Neural cell (in vitro differentiated cells): ENCODE results near the gene LPCAT3.

ENCODE experiments used
- EP300 ChIP-seq: fragments of 450-650 bp; conservative IDR thresholded peaks from 2 replicates; pipeline ENCODE4 v1.6.1; 2014; ENCODE audit warnings: antibody characterized with exemption, mild to moderate bottlenecking, moderate library complexity; ENCODE audit not compliant: poor library complexity, severe bottlenecking
- EZH2 ChIP-seq: fragments of 200-600, 300-800 bp; shearing (Covaris generic), sonication (generic); IDR thresholded peaks from 2 replicates; pipeline ENCODE4 v1.6.1; 2014; ENCODE audit warnings: antibody characterized with exemption, low read length, borderline replicate concordance, mild to moderate bottlenecking; ENCODE audit not compliant: insufficient read depth, poor library complexity, severe bottlenecking
- MXI1 ChIP-seq: fragments of 450-650 bp; conservative IDR thresholded peaks from 2 replicates; pipeline ENCODE4 v1.6.1; 2014; ENCODE audit warnings: antibody characterized with exemption, mild to moderate bottlenecking; ENCODE audit not compliant: poor library complexity, severe bottlenecking
- POLR2AphosphoS5 ChIP-seq: IDR thresholded peaks from 2 replicates; pipeline ENCODE4 v1.6.1; 2012
- RAD21 ChIP-seq: fragments of 450-650 bp; conservative IDR thresholded peaks from 2 replicates; pipeline ENCODE4 v1.6.1; 2014; ENCODE audit warnings: antibody characterized with exemption, mild to moderate bottlenecking, moderate library complexity
- TAF1 ChIP-seq: IDR thresholded peaks from 2 replicates; pipeline ENCODE4 v1.6.1; 2012; ENCODE audit warnings: low read depth
- TF ChIP-seq, protein P1 (sequence below): fragments of 450-650 bp; IDR thresholded peaks from 2 replicates; pipeline ENCODE4 v1.5.1; 2014; ENCODE audit warnings: antibody characterized with exemption, mild to moderate bottlenecking, moderate library complexity; ENCODE audit not compliant: poor library complexity, severe bottlenecking
- TF ChIP-seq, protein P2 (sequence below): IDR thresholded peaks from 2 replicates; pipeline ENCODE4 v1.6.1; 2012; ENCODE audit warnings: borderline replicate concordance

DNA sequence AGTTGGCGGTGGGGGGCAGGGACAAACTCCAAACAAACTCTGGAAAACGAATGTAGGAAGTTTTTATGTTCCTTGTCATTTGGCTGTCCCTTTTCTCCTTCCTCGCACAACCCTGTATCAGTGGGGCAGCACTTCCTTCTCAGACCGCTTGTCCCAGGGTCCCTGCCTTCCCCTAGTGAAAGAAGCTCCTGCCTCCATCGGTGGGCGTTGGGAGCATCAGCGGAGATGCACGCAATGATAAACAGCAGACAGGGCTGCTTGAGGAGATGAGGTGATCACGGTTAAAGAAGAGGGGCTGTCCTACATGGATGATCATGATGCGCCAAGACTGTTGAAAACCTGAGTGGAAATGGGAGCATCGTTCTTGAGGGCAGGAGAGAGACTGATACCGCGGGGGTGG, 42.9 kb upstream of the LPCAT3 start:
- TF ChIP-seq, protein P1, sequence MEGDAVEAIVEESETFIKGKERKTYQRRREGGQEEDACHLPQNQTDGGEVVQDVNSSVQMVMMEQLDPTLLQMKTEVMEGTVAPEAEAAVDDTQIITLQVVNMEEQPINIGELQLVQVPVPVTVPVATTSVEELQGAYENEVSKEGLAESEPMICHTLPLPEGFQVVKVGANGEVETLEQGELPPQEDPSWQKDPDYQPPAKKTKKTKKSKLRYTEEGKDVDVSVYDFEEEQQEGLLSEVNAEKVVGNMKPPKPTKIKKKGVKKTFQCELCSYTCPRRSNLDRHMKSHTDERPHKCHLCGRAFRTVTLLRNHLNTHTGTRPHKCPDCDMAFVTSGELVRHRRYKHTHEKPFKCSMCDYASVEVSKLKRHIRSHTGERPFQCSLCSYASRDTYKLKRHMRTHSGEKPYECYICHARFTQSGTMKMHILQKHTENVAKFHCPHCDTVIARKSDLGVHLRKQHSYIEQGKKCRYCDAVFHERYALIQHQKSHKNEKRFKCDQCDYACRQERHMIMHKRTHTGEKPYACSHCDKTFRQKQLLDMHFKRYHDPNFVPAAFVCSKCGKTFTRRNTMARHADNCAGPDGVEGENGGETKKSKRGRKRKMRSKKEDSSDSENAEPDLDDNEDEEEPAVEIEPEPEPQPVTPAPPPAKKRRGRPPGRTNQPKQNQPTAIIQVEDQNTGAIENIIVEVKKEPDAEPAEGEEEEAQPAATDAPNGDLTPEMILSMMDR, result no peak
- TF ChIP-seq TAF1 (no peak), EP300 (no peak), RAD21 (no peak), POLR2AphosphoS5 (no peak), EZH2 (no peak), MXI1 (no peak)
- TF ChIP-seq, protein P2, sequence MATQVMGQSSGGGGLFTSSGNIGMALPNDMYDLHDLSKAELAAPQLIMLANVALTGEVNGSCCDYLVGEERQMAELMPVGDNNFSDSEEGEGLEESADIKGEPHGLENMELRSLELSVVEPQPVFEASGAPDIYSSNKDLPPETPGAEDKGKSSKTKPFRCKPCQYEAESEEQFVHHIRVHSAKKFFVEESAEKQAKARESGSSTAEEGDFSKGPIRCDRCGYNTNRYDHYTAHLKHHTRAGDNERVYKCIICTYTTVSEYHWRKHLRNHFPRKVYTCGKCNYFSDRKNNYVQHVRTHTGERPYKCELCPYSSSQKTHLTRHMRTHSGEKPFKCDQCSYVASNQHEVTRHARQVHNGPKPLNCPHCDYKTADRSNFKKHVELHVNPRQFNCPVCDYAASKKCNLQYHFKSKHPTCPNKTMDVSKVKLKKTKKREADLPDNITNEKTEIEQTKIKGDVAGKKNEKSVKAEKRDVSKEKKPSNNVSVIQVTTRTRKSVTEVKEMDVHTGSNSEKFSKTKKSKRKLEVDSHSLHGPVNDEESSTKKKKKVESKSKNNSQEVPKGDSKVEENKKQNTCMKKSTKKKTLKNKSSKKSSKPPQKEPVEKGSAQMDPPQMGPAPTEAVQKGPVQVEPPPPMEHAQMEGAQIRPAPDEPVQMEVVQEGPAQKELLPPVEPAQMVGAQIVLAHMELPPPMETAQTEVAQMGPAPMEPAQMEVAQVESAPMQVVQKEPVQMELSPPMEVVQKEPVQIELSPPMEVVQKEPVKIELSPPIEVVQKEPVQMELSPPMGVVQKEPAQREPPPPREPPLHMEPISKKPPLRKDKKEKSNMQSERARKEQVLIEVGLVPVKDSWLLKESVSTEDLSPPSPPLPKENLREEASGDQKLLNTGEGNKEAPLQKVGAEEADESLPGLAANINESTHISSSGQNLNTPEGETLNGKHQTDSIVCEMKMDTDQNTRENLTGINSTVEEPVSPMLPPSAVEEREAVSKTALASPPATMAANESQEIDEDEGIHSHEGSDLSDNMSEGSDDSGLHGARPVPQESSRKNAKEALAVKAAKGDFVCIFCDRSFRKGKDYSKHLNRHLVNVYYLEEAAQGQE, result no peak
